Muscle of leg (tissue), 11 donors: ENCODE results near the gene LRP1. TPM values are rescaled to one million over a fixed set of nuclear protein-coding genes. Genes with fewer than 3 reads are reported as not detected.

Experiments
- DNase-seq: peaks from one replicate; pipeline ENCODE4 v3.0.0; 2013
- H3K27ac ChIP-seq: one replicate; pipeline ENCODE4 v1.5.1; 2013; ENCODE audit warnings: mild to moderate bottlenecking, low read length, control low read depth
- H3K27me3 ChIP-seq: one replicate; pipeline ENCODE4 v1.6.1; 2013; ENCODE audit warnings: low read length; ENCODE audit not compliant: control insufficient read depth, insufficient read depth
- H3K36me3 ChIP-seq: one replicate; pipeline ENCODE4 v1.6.1; 2013; ENCODE audit warnings: low read length; ENCODE audit not compliant: control insufficient read depth, insufficient read depth
- H3K4me1 ChIP-seq: one replicate; pipeline ENCODE4 v1.6.1; 2013; ENCODE audit warnings: low read length; ENCODE audit not compliant: control insufficient read depth, insufficient read depth
- H3K4me3 ChIP-seq: one replicate; pipeline ENCODE4 v1.5.1; 2013; ENCODE audit warnings: low read length, control low read depth
- H3K9me3 ChIP-seq: replicated peaks from 2 replicates; pipeline ENCODE4 v1.6.1; 2013; ENCODE audit warnings: low read depth, low read length; ENCODE audit not compliant: control insufficient read depth
- WGBS: methylation state at CpG from one replicate; pipeline ENCODE4 v1.1.5; 2013; ENCODE audit warnings: missing lambda C conversion rate; ENCODE audit not compliant: insufficient coverage; 5-methylcytosine and 5-hydroxymethylcytosine counted together
- polyA plus RNA-seq, 8 donors: library from polyadenylated mRNA; unstranded; fragments of 120-200 nt; gene quantifications; one replicate each; pipeline versions ENCODE4 v1.2.1 to v1.2.3, GENCODE V29; 2013; ENCODE audit warnings: inconsistent platforms in 1 of 8, low replicate concordance in 1 of 8; ENCODE audit not compliant: insufficient read length in 8 of 8, insufficient read depth in 1 of 8
- total RNA-seq: library from RNA; stranded (reverse); fragments of 120-200 nt; gene quantifications from one replicate; pipeline ENCODE4 v1.2.4, GENCODE V29; 2013

LRP1 gene
- total and polyA plus RNA-seq, 9 donors = 82.7 to 231 (median 160) TPM

DNA sequence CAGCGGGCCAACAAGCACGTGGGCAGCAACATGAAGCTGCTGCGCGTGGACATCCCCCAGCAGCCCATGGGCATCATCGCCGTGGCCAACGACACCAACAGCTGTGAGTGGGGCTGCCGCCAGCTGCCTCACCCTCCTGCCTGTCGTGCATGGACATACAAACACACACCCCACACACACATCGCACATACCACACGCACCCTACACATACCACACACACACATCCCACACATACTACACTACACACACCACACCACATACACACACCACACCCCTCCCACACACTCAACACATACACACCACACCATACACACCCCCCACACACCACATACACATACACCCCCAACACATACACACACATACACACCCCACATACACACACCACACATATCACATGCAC, 63.1 kb downstream of the LRP1 start:
- no peak overlapping the region for H3K4me3 ChIP-seq
- no peak for DNase-seq
- WGBS = 76% methylated on average over 11 of the region's 11 CpGs
- no peak overlapping the region for H3K27ac ChIP-seq
- H3K4me1 ChIP-seq = peaks cover 2% of the 10 kb centered on the region
- no peaks in the 10 kb centered on the region for H3K9me3 ChIP-seq
- no peaks in the 10 kb centered on the region for H3K27me3 ChIP-seq
- peaks cover 86% of the 10 kb centered on the region for H3K36me3 ChIP-seq

DNA sequence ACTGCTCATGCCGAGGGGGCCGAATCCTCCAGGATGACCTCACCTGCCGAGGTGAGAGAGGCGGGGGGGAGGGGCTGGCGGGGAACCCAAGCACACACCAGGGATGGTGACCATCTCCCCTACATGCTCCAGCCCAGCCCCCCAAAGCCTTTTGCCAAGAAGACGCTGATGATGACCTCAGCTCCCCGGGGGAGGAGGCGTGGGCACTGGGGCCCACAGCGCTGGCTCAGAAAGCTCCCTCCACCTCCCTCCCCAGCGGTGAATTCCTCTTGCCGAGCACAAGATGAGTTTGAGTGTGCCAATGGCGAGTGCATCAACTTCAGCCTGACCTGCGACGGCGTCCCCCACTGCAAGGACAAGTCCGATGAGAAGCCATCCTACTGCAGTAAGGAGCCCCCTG, 64.6 kb downstream of the LRP1 start:
- no peak overlapping the region for H3K4me3 ChIP-seq
- H3K27ac ChIP-seq = no peak overlapping the region
- no peaks in the 10 kb centered on the region for H3K27me3 ChIP-seq
- peaks cover 2% of the 10 kb centered on the region for H3K4me1 ChIP-seq
- DNase-seq = no peak
- peaks cover 85% of the 10 kb centered on the region for H3K36me3 ChIP-seq
- H3K9me3 ChIP-seq = no peaks in the 10 kb centered on the region
- WGBS = 73% methylated on average over 11 of the region's 16 CpGs

DNA sequence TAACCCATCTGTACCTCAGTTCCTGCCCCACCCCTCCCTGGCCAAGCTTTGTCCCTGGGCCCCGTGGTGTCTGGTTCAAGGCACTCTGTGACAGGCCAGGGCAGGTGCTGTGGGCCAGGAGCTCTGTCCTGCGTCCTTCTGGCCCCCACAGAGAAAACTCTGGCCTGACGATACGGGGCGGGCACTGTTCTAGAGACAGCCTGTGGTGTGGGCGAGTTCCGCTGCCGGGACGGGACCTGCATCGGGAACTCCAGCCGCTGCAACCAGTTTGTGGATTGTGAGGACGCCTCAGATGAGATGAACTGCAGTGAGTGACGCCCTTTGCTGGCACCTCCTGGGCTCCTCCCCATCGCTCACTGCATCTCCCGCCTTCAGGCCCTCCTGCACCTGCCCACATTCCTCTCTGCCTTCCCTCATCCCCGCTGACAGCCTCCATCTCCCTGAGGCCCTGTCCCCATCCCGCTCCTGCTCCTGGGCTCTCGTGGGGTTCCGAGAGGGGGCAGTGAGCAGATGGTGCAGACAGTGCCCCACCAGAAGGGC, 65.5 kb downstream of the LRP1 start:
- DNase-seq = no peak

DNA sequence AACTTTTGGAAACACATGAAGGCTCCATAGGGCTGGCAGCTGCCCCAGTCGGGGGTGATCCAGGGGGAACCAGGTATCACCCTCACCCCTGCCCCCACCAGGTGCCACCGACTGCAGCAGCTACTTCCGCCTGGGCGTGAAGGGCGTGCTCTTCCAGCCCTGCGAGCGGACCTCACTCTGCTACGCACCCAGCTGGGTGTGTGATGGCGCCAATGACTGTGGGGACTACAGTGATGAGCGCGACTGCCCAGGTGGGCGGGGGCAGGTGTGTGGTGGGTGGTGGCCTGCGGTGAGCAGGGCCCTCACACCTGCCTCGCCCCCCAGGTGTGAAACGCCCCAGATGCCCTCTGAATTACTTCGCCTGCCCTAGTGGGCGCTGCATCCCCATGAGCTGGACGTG, 66.0 kb downstream of the LRP1 start:
- no peaks in the 10 kb centered on the region for H3K27me3 ChIP-seq
- H3K36me3 ChIP-seq = peaks cover 87% of the 10 kb centered on the region
- H3K4me1 ChIP-seq = peaks cover 2% of the 10 kb centered on the region
- no peak for DNase-seq
- H3K27ac ChIP-seq = no peak overlapping the region
- H3K4me3 ChIP-seq = no peak overlapping the region
- 90% methylated on average over 14 of the region's 18 CpGs for WGBS
- H3K9me3 ChIP-seq = no peaks in the 10 kb centered on the region

More for the DNA sequence above, 65.5 kb downstream of the LRP1 start:
- H3K4me3 ChIP-seq = no peak overlapping the region
- peaks cover 85% of the 10 kb centered on the region for H3K36me3 ChIP-seq
- no peaks in the 10 kb centered on the region for H3K27me3 ChIP-seq
- 86% methylated on average over 18 of the region's 19 CpGs for WGBS
- H3K9me3 ChIP-seq = no peaks in the 10 kb centered on the region
- H3K4me1 ChIP-seq = peaks cover 2% of the 10 kb centered on the region
- H3K27ac ChIP-seq = no peak overlapping the region

DNA sequence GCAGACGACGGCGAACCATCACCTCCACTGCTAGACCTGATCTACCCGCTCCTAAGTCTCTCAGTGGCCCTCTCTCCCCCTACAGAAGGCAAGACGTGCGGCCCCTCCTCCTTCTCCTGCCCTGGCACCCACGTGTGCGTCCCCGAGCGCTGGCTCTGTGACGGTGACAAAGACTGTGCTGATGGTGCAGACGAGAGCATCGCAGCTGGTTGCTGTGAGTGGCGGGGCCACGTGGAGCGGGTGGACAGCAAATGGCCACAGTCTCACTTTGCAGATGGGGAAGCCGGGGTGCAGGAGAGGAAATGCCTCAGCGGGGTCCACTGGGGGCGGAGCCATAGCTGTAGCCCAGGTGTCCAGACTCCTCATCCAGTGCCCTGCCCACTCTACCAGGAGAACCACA, 66.9 kb downstream of the LRP1 start:
- Histone ChIP-seq H3K36me3 (peaks cover 91% of the 10 kb centered on the region), H3K27ac (no peak overlapping the region), H3K27me3 (no peaks in the 10 kb centered on the region), H3K9me3 (no peaks in the 10 kb centered on the region), H3K4me3 (no peak overlapping the region), H3K4me1 (no peaks in the 10 kb centered on the region)
- 84% methylated on average over 12 of the region's 19 CpGs for WGBS
- no peak for DNase-seq

DNA sequence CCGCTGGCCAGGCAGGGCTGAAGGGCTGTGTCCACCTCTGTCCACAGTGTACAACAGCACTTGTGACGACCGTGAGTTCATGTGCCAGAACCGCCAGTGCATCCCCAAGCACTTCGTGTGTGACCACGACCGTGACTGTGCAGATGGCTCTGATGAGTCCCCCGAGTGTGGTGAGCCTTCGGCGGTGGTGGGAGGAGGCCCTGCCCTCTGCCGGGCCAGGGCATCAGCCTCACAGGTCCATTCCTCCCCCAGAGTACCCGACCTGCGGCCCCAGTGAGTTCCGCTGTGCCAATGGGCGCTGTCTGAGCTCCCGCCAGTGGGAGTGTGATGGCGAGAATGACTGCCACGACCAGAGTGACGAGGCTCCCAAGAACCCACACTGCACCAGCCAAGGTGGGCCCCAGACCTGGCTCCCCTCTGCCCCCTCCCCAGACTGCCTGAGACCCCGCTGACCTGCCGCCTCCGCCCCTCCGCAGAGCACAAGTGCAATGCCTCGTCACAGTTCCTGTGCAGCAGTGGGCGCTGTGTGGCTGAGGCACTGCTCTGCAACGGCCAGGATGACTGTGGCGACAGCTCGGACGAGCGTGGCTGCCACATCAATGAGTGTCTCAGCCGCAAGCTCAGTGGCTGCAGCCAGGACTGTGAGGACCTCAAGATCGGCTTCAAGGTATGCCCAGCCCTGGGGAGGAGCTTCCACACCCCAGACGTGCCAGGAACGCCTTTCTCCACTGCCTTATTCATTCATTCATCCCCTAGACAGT, 67.5 kb downstream of the LRP1 start:
- Histone ChIP-seq H3K4me1 (no peaks in the 10 kb centered on the region), H3K27me3 (no peaks in the 10 kb centered on the region), H3K9me3 (no peaks in the 10 kb centered on the region), H3K36me3 (peaks cover 91% of the 10 kb centered on the region), H3K4me3 (no peak overlapping the region), H3K27ac (no peak overlapping the region)
- DNase-seq = no peak
- 70% methylated on average over 29 of the region's 34 CpGs for whole genome bisulfite sequencing

DNA sequence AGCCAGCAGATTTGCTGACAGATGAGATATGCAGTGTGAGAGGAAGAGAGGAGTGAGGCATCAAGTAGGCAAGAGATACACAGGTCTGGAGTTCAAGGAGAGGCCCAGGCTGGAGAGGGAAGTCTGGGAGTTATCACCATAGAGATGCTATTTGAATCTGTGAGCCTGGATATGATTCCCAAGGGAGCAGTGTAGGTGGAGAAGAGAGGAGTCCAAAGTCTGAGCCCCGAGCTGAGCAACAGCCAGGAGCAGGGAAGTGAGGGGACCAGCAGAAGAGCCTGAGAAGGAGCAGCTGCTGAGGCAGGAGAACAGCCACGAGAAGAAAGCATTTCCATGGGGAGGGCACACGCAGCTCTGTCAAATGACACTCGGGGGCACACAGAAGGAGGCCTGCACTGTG, 68.2 kb downstream of the LRP1 start:
- Histone ChIP-seq H3K4me1 (no peaks in the 10 kb centered on the region), H3K27ac (no peak overlapping the region), H3K9me3 (no peaks in the 10 kb centered on the region), H3K27me3 (no peaks in the 10 kb centered on the region), H3K4me3 (no peak overlapping the region), H3K36me3 (peaks cover 90% of the 10 kb centered on the region)
- 48% methylated on average over 4 of the region's 4 CpGs for WGBS
- DNase-seq = no peak

DNA sequence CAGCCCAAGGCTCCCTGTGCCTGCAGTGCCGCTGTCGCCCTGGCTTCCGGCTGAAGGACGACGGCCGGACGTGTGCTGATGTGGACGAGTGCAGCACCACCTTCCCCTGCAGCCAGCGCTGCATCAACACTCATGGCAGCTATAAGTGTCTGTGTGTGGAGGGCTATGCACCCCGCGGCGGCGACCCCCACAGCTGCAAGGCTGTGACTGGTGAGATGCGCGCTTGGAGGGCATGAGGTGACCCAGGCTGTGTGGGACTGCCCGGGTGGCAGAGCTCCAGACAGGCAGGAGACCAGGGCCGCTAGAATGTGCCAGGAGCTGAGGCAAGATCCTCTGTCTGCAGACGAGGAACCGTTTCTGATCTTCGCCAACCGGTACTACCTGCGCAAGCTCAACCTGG, 68.7 kb downstream of the LRP1 start:
- Histone ChIP-seq H3K27ac (no peak overlapping the region), H3K27me3 (no peaks in the 10 kb centered on the region), H3K9me3 (no peaks in the 10 kb centered on the region), H3K4me3 (no peak overlapping the region), H3K4me1 (no peaks in the 10 kb centered on the region), H3K36me3 (peaks cover 90% of the 10 kb centered on the region)
- no peak for DNase-seq
- 90% methylated on average over 15 of the region's 22 CpGs for WGBS

DNA sequence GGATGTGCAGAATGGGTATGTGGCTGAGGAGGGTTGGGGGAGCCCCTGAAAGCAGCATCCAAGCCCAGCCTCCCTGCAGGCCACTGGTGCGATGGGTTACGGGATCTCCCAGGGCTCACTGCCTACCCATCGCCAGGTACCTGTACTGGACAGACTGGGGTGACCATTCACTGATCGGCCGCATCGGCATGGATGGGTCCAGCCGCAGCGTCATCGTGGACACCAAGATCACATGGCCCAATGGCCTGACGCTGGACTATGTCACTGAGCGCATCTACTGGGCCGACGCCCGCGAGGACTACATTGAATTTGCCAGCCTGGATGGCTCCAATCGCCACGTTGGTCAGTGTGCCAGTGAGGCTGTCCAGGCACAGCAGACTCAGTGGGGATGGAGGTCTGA, 70.0 kb downstream of the LRP1 start:
- Histone ChIP-seq H3K9me3 (no peaks in the 10 kb centered on the region), H3K4me3 (no peak overlapping the region), H3K27ac (no peak overlapping the region), H3K4me1 (peaks cover 5% of the 10 kb centered on the region), H3K36me3 (peaks cover 89% of the 10 kb centered on the region), H3K27me3 (no peaks in the 10 kb centered on the region)
- DNase-seq = no peak
- WGBS = 89% methylated on average over 17 of the region's 17 CpGs

DNA sequence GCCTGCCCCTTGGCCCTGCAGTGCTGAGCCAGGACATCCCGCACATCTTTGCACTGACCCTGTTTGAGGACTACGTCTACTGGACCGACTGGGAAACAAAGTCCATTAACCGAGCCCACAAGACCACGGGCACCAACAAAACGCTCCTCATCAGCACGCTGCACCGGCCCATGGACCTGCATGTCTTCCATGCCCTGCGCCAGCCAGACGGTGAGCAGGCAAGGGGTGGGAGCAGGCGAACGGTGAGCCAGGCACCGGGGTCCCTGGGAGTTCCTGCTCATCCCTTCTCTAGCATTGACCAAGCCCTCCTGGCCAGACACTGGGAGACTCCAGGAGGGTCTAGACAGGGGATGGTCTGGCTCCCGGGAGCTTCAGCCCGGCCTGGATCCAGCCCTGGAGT, 70.9 kb downstream of the LRP1 start:
- Histone ChIP-seq H3K4me3 (no peak overlapping the region), H3K27me3 (no peaks in the 10 kb centered on the region), H3K9me3 (no peaks in the 10 kb centered on the region), H3K36me3 (peaks cover 91% of the 10 kb centered on the region), H3K4me1 (peaks cover 5% of the 10 kb centered on the region), H3K27ac (no peak overlapping the region)
- DNase-seq = no peak
- WGBS = 86% methylated on average over 11 of the region's 15 CpGs
